Ovary (tissue), 3 donors: ENCODE measurements around the gene DDHD1.

Experiments used
- EP300 ChIP-seq: sonication (generic); formaldehyde crosslinking; IDR thresholded peaks from one replicate; pipeline ENCODE4 v1.6.1; 2017; ENCODE audit warnings: antibody characterized with exemption
- TF ChIP-seq, protein P1 (sequence below), 3 donors: fragments of 450-650 bp in 2 of 3; fragments of 200-600 bp in 1 of 3; IDR thresholded peaks; one replicate each; pipeline versions ENCODE4 v1.5.1 to v1.8.0; 2016 to 2022; ENCODE audit warnings: antibody characterized with exemption in 3 of 3, mild to moderate bottlenecking in 1 of 3
- donor health status: DM: no; HTN: no; CAD: no.

- TF ChIP-seq, protein P1, sequence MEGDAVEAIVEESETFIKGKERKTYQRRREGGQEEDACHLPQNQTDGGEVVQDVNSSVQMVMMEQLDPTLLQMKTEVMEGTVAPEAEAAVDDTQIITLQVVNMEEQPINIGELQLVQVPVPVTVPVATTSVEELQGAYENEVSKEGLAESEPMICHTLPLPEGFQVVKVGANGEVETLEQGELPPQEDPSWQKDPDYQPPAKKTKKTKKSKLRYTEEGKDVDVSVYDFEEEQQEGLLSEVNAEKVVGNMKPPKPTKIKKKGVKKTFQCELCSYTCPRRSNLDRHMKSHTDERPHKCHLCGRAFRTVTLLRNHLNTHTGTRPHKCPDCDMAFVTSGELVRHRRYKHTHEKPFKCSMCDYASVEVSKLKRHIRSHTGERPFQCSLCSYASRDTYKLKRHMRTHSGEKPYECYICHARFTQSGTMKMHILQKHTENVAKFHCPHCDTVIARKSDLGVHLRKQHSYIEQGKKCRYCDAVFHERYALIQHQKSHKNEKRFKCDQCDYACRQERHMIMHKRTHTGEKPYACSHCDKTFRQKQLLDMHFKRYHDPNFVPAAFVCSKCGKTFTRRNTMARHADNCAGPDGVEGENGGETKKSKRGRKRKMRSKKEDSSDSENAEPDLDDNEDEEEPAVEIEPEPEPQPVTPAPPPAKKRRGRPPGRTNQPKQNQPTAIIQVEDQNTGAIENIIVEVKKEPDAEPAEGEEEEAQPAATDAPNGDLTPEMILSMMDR (IDR thresholded peaks at IDR 0.05), result peak in 2 of 3 donors; percentile 67
- no peak for TF ChIP-seq EP300
Observed at GRCh38 chr14:53055003-53055402, 98.1 kb downstream of the DDHD1 start.
